Endothelial cell of hepatic sinusoid (primary cell): ENCODE results near the gene TUBB8B.
"Not testable (repeated sequence)": the region's sequence is repeated elsewhere in the genome, so short reads cannot be mapped to it uniquely, and the experiment has no call there.

ENCODE experiments used
- in situ Hi-C: cut with HindIII; loops from 2 replicates; pipeline ENCODE4 v1.10.0; 2017; ENCODE audit warnings: low sequenced_read_pairs

TUBB8B gene

GRCh38 chr18:49176-49665, at the start of gene TUBB8B:
TUBB8B (minus strand) TSS chr18:49615; CDS start chr18:49557, 58 bp downstream.
- in situ Hi-C loops = not testable (repeated sequence)

GRCh38 chr18:97252-97914, 48.0 kb upstream of the TUBB8B start:
- in situ Hi-C loops = not testable (repeated sequence)

GRCh38 chr18:96767-97131, 47.3 kb upstream of the TUBB8B start:
- in situ Hi-C loops = not testable (repeated sequence)

- in situ Hi-C loops = not testable (repeated sequence)
These were observed 46.8 kb upstream of the TUBB8B start for GRCh38 chr18:96101-96766.

GRCh38 chr18:95580-95979, 46.2 kb upstream of the TUBB8B start:
- in situ Hi-C loops = not testable (repeated sequence)

- in situ Hi-C loops = not testable (repeated sequence)
These were observed 44.5 kb upstream of the TUBB8B start for GRCh38 chr18:93897-94408.

- in situ Hi-C loops = not testable (repeated sequence)
These were observed 42.1 kb upstream of the TUBB8B start for GRCh38 chr18:91561-91960.

GRCh38 chr18:90396-91193, 41.2 kb upstream of the TUBB8B start:
- in situ Hi-C loops = not testable (repeated sequence)

GRCh38 chr18:89124-89523, 39.7 kb upstream of the TUBB8B start:
- in situ Hi-C loops = not testable (repeated sequence)

GRCh38 chr18:84801-85200, 35.4 kb upstream of the TUBB8B start:
- in situ Hi-C loops = not testable (repeated sequence)

- in situ Hi-C loops = not testable (repeated sequence)
These were observed 33.3 kb upstream of the TUBB8B start for GRCh38 chr18:82626-83209.

- in situ Hi-C loops = not testable (repeated sequence)
These were observed 31.5 kb upstream of the TUBB8B start for GRCh38 chr18:80881-81280.

GRCh38 chr18:80202-80601, 30.8 kb upstream of the TUBB8B start:
- in situ Hi-C loops = not testable (repeated sequence)

GRCh38 chr18:75525-76160, 26.2 kb upstream of the TUBB8B start:
- in situ Hi-C loops = not testable (repeated sequence)

GRCh38 chr18:73181-73777, 23.9 kb upstream of the TUBB8B start:
- in situ Hi-C loops = not testable (repeated sequence)

- in situ Hi-C loops = not testable (repeated sequence)
These were observed 18.3 kb upstream of the TUBB8B start for GRCh38 chr18:67701-68100.

GRCh38 chr18:64279-64678, 14.9 kb upstream of the TUBB8B start:
- in situ Hi-C loops = not testable (repeated sequence)

- in situ Hi-C loops = not testable (repeated sequence)
These were observed 14.2 kb upstream of the TUBB8B start for GRCh38 chr18:63656-64055.

- in situ Hi-C loops = not testable (repeated sequence)
These were observed 5.0 kb upstream of the TUBB8B start for GRCh38 chr18:54388-54787.

GRCh38 chr18:48696-49095, 719 bp downstream of the TUBB8B start:
- in situ Hi-C loops = not testable (repeated sequence)
